B cell (primary cell): ENCODE data around the gene ISCU.

Experiments
- EZH2 ChIP-seq: IDR thresholded peaks from 2 replicates; pipeline ENCODE4 v1.6.1; 2012; ENCODE audit warnings: borderline replicate concordance, low read depth, mild to moderate bottlenecking, moderate library complexity, low read length; ENCODE audit not compliant: insufficient read depth, poor library complexity, severe bottlenecking
- TF ChIP-seq, protein P1 (sequence below): fragments of 200-600 bp; IDR thresholded peaks from one replicate; pipeline ENCODE4 v1.8.0; 2022; ENCODE audit warnings: antibody characterized with exemption, mild to moderate bottlenecking

- TF ChIP-seq, protein P1, sequence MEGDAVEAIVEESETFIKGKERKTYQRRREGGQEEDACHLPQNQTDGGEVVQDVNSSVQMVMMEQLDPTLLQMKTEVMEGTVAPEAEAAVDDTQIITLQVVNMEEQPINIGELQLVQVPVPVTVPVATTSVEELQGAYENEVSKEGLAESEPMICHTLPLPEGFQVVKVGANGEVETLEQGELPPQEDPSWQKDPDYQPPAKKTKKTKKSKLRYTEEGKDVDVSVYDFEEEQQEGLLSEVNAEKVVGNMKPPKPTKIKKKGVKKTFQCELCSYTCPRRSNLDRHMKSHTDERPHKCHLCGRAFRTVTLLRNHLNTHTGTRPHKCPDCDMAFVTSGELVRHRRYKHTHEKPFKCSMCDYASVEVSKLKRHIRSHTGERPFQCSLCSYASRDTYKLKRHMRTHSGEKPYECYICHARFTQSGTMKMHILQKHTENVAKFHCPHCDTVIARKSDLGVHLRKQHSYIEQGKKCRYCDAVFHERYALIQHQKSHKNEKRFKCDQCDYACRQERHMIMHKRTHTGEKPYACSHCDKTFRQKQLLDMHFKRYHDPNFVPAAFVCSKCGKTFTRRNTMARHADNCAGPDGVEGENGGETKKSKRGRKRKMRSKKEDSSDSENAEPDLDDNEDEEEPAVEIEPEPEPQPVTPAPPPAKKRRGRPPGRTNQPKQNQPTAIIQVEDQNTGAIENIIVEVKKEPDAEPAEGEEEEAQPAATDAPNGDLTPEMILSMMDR: no peak
- no peak for TF ChIP-seq EZH2
Observed at GRCh38 chr12:108591267-108591980, 29.0 kb downstream of the ISCU start.
